ENCODE data around the gene TNRC6A.

GRCh38 chr16:24815021-24815420 is 85.6 kb downstream of the TNRC6A start:
- TF ChIP-seq MXI1 (IDR thresholded peaks at IDR 0.05; ENCODE audit: borderline replicate concordance, low read depth, low read length) = no peak
- no peak for TF ChIP-seq MLLT10 (CRISPR knock-in tag; IDR thresholded peaks at IDR 0.05)
- no peak for TF ChIP-seq POLR2A (IDR thresholded peaks at IDR 0.05; ENCODE audit: insufficient read depth in 1 of 2, low read depth in 2 of 2, low read length in 2 of 2)
- TF ChIP-seq CTCF (CRISPR knock-in tag; IDR thresholded peaks at IDR 0.05) = no peak
- no peak for TF ChIP-seq HNRNPL (IDR thresholded peaks at IDR 0.05; ENCODE audit: low read depth, low read length)
- no peak for TF ChIP-seq LCORL (IDR thresholded peaks at IDR 0.05)
- no peak for TF ChIP-seq LCORL (CRISPR knock-in tag; IDR thresholded peaks at IDR 0.05)
- no peak for TF ChIP-seq SRSF4 (IDR thresholded peaks at IDR 0.05; ENCODE audit: low read depth, low read length, poor library complexity, severe bottlenecking)
